NCI-H146 treated with DMSO at 0.1 percent for 48 hours (cell line): ENCODE measurements around the gene CORO6.

Experiments used
- DNase-seq: peaks from one replicate; lab custom pipeline; 2025; ENCODE audit not compliant: unreplicated experiment; lab: John Stamatoyannopoulos, UW

CORO6 gene

GRCh38 chr17:29633886-29634285 is 11.2 kb upstream of the CORO6 start:
- DNase-seq = no peak

- DNase-seq = no peak
These were observed 8.0 kb upstream of the CORO6 start for GRCh38 chr17:29630630-29631193.

- DNase-seq = no peak
These were observed 7.1 kb upstream of the CORO6 start for GRCh38 chr17:29629839-29630238.

GRCh38 chr17:29628644-29629043 is 5.9 kb upstream of the CORO6 start:
- DNase-seq = no peak

- DNase-seq = no peak
These were observed 5.2 kb upstream of the CORO6 start for GRCh38 chr17:29627951-29628350.

GRCh38 chr17:29625037-29625750 is 2.5 kb upstream of the CORO6 start:
- no peak for DNase-seq

GRCh38 chr17:29624586-29624985 is 1.9 kb upstream of the CORO6 start:
- DNase-seq = no peak

GRCh38 chr17:29623283-29623647 is 553 bp upstream of the CORO6 start:
- no peak for DNase-seq

GRCh38 chr17:29621751-29622194 is 939 bp downstream of the CORO6 start:
- no peak for DNase-seq

- no peak for DNase-seq
These were observed 1.8 kb downstream of the CORO6 start for GRCh38 chr17:29620779-29621500.

GRCh38 chr17:29620271-29620670 is 2.4 kb downstream of the CORO6 start:
- no peak for DNase-seq

- DNase-seq = no peak
These were observed 3.5 kb downstream of the CORO6 start for GRCh38 chr17:29619251-29619650.

GRCh38 chr17:29618272-29619065 is 4.2 kb downstream of the CORO6 start:
- no peak for DNase-seq

GRCh38 chr17:29617481-29618271 is 5.0 kb downstream of the CORO6 start:
- peak; percentile 56 for DNase-seq

- DNase-seq = peak; percentile 70
These were observed 5.6 kb downstream of the CORO6 start for GRCh38 chr17:29617125-29617480.

- no peak for DNase-seq
These were observed 6.2 kb downstream of the CORO6 start for GRCh38 chr17:29616300-29617048.

- no peak for DNase-seq
These were observed 7.0 kb downstream of the CORO6 start for GRCh38 chr17:29615492-29616299.

- DNase-seq = no peak
These were observed 7.7 kb downstream of the CORO6 start for GRCh38 chr17:29615048-29615385.

- no peak for DNase-seq
These were observed 8.2 kb downstream of the CORO6 start for GRCh38 chr17:29614349-29615047.
